Stimulated activated CD4-positive, alpha-beta T cell treated with anti-CD3 and anti-CD28 coated beads, Interleukin-2, amount 100 ng/mL, for 48 hours (primary cell): ENCODE data around the gene DNAJB6.

Experiments used
- DNase-seq, 2 donors: peaks; one replicate each; pipeline ENCODE4 v3.0.0-alpha.2; 2020

DNAJB6 gene

GRCh38 chr7:157411580-157411979 lies 74.8 kb downstream of the DNAJB6 start:
- peak; percentile 34 to 36 for DNase-seq

DNA sequence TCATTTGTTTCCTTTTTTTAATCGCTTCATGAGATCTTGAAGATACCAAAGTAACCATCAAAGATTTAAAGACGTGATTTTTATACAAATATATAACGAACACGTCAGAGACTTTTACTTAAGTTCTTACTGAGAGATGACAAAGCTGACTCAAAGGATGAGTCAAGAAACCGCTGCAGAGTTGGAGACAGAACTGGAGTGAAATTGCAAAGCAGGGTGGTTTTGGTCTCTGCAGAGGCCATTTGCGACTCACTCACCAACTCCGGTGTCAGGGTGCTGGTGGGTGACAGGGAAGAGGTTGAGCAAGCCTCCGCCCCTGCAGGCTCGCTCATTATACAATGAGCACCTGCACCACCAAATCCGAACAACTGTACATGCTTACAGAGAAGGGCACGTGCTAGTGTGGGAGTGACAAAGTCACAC lies 75.2 kb downstream of the DNAJB6 start:
- DNase-seq: peak; percentile 46 to 51

DNA sequence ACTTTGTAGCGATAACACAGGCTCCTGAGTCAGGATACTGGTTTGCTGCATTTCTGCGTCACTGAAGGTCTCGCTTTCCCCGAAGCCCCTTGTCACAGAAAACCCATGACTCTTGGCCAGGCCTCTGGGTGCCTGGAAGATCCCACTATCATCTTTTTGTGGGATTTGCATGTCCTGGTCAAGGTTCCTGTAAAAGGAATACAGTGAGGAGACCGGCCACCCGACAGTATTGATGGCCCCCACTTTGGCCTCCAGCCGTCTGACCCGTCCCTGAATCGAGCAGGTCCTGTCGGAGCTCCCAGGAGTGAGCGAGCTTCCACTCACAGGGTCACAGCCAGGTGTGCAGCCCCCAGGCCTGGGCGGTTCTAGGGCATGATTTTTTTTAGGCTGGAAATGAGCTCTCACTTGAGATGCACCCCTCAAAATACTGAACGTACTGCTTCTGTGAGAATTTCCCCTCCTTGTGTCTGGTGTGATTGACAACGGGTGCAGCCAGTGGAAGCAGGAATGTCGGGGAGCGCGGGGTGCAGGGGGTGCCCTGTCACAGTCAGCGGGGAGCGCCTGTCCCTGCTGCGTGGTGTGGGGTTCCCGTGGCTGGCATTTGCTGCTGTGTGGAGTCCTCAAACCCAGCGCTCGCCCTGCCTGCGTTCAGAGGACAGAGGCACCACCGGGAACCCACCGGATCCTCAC lies 75.8 kb downstream of the DNAJB6 start:
- DNase-seq: no peak

DNA sequence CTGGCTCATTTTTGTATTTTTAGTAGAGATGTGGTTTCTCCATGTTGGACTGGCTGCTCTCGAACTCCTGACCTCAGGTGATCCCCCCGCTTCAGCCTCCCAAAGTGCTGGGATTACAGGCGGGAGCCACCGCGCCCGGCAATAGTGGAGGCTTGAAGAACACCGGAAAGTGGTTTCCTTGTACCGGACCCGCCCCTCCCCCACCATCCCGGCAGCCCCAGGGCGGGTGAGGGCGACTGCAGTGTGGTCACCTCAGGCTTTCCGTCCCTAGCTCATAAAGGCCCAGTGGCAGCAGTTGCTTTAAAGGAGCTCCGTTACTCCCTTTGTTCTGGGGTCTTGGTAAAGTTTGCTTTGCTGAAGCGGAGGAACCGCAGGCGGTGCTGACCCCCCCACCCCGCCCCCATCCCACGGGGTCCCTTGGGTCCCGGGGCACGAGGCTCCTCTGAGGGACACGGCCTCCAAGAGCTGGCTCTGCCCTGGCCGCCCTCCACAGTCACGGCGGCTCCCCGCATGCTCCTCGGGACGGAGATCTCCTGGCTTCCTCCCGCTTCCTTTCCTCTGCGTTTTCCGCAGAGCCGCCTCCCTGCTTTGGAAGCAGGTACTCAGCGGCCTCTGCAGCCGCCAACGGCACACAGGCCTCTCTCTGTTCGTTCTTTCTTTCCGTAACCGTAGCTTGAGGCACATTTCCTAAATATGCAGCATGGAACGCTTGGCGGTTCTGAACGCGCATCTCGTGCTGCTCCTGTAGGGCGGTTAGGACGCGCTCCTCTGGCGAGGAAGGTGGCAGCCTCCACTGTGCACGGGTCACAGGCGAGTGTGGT lies 77.3 kb downstream of the DNAJB6 start:
- no peak for DNase-seq

GRCh38 chr7:157414702-157415096 lies 77.9 kb downstream of the DNAJB6 start:
- DNase-seq: no peak

DNA sequence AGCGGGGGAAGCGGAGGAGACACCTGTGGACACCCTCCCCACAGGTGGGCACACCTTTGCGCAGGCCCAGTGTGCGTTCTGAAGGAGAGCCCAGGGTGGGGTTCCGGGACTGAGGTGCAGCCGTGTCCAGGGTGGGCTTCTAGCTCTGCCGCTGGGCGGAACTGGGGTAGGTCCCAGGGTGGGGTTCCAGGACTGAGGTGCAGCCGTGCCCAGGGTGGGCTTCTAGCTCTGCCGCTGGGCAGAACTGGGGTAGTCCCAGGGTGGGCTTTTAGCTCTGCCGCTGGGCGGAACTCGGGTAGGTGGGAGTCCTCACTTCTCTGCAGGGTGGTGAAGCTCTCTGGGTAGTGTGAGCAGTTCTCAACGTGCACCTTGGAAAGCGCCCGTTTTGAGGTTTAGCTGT lies 78.7 kb downstream of the DNAJB6 start:
- no peak for DNase-seq

- DNase-seq: no peak
These were observed 79.2 kb downstream of the DNAJB6 start for GRCh38 chr7:157416011-157416410.

DNA sequence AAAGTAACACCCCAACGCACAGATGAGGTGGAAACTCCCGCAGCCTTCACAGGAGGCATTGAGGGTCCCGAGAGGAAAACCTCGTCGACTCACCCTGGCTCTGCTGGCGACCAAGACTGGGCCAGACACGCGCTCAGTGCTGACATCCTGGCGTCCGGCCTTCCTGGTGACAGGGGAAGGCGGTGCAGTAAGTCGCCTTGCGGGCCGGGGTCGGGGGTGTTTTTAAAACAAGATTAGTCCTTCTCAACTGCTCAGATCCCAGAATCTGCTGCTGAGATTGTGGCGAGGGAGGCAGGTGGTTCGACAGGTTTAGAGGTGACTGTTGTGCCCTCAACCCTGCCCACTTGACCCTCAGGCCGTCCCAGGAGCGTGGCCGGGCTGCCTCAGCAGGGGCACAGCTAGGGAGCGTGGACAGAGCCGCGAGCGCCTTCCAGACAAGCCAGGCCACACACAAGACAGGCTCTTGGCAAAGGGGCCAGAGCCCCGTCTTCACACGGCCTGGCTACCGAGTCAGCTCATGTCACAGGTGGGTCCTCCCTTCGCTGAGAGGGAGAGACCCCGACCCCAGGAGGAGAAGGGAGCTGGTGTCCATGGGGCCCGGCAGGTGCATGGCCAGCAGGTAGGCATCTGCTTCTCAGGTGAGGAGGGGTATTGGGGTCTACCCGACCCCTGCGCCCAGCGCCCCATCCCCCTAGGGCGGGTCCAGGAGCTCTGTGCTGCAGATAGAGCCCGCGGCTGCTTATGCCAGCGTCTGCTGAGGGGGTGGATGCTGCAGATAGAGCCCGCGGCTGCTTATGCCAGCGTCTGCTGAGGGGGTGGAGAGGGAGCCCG lies 81.6 kb downstream of the DNAJB6 start:
- DNase-seq: no peak

- DNase-seq: no peak
These were observed 82.2 kb downstream of the DNAJB6 start for GRCh38 chr7:157419035-157419293.

DNA sequence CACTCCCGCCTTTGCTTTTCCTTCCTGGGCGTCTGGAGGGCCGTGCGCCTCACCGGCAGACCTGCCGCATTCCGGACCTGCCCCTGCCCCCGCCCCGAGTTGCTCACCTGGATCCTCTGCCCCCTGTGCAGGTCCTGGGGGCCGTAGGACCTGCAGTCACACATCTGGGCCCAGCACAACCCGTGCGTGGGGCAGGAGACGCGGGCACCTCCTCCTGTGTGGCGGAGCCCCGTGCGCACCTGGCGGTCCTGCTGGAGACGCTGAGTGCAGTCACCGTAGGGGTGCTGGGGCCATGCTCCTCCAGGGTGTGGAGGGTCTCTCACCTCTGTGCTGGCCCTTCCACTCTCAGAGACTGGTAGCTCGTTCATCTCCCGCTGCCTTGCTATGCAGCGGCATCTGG lies 85.5 kb downstream of the DNAJB6 start:
- DNase-seq: no peak

DNA sequence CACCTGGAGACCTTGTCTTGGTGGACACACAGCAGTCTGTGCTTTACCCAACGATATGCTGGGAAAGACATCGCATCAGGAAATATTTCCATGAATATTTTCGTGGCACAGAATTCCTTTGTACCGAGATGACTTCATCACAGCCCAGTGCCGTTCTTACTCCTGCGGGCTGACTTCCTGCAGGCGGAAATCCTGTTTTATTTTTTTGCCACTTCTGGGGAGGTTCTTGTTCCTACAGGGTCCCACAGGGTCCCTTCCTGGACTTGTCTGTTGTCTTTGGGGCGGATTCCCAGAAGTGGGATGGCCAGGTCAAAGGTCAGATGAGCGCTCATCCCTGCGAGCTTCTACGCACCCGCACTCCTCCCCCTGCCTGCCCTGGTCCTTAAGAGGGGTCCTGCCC lies 86.5 kb downstream of the DNAJB6 start:
- DNase-seq: no peak

GRCh38 chr7:157423886-157424565 lies 87.2 kb downstream of the DNAJB6 start:
- DNase-seq: no peak

DNA sequence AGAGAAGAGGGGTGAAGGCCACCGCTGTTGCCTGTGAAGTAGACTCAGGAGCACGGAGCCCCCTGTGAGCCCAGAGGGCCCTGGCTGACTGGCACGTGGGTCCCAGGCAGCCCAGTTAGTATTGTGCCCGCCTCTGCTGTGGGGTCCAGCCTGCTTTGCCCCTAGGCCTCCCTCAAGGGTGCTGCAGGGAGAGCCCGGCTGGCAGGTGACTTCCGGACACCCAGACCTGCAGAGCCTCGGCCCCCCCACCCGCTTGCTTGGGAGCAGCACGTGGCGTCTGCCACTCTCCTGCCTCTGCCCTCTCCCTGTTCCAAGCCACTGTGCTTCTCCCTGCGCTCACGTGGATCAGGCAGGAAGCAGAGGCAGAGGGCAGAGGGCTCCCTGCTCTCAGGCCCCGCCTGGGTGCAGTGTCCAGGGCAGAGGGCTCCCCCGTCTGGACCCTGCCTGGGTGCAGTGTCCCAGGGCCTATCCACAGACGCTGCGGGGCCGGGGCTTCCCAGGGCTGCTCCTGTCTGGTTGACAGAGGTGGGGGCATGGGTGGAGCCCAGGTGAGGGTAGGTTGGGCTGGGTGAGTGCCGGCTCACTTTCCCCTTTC lies 88.4 kb downstream of the DNAJB6 start:
- no peak for DNase-seq

DNA sequence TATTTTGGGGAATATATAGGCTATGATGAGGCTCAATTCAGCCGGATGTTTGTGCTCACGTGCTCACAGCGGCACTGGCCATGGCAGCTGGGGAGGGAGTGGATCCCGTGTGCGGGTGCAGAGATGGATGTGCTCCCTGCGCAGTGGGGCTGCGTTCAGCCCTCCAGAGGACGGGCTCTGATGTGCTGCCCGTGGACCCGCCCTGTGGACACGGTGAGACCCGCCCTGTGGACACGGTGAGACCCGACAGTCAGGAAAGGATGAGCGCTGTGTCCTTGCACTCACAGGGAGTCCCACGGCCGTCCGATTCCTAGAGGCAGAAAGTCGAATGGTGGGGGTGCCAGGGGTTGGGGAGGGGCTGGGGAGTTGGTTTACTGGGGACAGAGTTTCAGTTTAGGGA lies 89.0 kb downstream of the DNAJB6 start:
- no peak for DNase-seq

- DNase-seq: no peak
These were observed 89.9 kb downstream of the DNAJB6 start for GRCh38 chr7:157426463-157427301.

DNA sequence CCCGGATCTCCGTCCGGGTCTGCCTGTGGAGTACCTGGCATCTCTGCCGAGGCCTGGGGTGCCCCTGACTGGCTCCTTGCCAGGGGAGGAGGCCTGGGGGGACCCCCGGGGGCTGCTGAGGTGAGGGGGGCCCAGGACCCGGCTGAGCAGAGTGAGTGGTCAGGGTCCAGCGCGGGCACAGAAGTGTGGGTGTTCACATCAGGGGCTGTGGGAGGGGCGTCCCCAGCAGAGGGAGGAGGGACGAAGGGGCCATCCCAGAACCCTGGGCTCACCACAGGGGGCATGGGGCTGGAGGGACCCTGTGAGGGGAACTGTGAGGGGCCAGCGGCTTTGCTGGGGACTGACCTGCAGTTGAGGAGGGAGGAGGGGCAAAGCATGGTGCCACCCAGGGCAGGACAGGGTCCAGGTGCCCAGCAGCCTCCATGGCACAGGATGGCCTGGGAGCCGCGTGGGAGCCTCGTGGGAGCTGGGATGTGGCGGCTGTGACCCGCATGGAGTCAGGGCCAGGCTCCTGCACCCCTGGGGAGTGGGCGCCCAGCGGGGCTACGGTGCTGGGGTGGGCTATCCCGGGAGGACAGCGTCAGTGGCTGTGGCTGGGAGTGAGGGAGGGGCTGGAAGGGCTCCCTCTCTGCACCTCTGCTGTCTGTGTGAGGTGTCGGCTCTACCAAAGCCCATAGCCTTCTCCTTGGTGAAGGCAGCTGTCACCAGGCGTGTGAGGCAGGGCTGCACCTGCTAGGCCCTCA lies 91.2 kb downstream of the DNAJB6 start:
- DNase-seq: no peak

DNA sequence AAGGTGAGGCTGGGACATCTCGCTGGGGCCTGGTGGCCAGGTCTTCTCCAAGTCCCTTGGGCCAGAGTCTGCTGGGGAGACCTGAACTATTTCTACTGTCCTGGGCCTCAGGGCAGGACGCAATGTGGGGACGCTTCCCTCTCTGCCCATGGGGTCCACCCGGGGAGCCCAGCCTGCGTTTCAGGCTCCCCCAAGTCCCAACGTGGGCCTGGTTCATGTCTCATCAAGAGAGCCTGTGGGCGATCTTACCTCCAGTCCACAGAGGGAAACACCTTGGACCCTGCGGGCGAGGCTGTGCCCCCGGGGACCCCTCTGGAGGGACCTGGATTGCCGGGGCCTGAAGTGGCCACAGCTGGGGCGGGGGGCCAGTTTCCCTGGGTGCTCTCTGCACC lies 91.7 kb downstream of the DNAJB6 start:
- DNase-seq: no peak

DNA sequence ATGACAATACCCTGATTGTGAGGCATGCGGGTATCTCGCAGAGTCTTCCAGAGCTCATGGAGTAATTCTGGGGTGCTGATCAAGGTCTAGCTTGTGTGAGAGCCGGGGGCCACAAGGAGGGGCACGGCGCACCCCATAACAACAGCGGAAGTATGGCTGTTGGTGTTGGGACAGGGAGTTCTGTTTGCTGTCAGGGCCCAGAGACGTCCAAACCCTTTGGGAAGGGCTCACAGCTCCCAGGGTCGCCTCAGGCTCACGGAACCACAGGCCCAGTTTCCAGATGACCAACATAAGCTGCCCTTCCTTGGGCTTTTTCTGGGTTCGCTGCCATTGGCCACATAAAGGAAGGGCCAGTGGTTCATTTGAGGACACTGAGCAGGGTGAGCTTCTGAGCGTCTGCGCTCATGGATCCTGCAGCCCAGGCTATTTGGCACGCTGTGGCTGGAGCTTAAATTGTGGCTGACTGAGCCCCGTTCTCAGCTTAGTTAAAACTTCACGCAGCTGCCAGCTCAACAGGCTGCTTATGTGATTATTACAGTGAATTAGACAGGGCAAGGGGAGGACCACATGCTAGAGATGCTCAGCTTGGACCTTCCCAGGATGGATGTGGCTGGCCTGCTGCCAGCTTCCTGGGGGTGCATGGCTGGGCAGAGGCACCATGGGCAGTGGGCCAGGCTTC lies 92.3 kb downstream of the DNAJB6 start:
- no peak for DNase-seq

GRCh38 chr7:157429680-157430224 lies 92.9 kb downstream of the DNAJB6 start:
- no peak for DNase-seq

- DNase-seq: no peak
These were observed 93.9 kb downstream of the DNAJB6 start for GRCh38 chr7:157430721-157431120.
